HEK293T (cell line): ENCODE data around the gene ATP4A.

ENCODE experiments used
- CTCF ChIA-PET: fragments of 350-600 bp; formaldehyde crosslinking; extraction: SDS; loops from one replicate; lab custom pipeline; 2021; ENCODE audit warnings: antibody characterized with exemption, inconsistent platforms; lab: Yijun Ruan, JAX
- POLR2A ChIA-PET: fragments of 350-600 bp; formaldehyde crosslinking; extraction: SDS; loops from one replicate; lab custom pipeline; 2020; ENCODE audit warnings: antibody characterized with exemption, inconsistent platforms; lab: Yijun Ruan, JAX
- DNase-seq: peaks from one replicate; pipeline ENCODE4 v3.0.0; 2012; ENCODE audit warnings: mixed read lengths; ENCODE audit errors: extremely low spot score
- ARNT ChIP-seq: fragments of 450-650 bp; IDR thresholded peaks from 2 replicates; pipeline ENCODE4 v1.6.1; 2017; ENCODE audit warnings: mild to moderate bottlenecking
- BHLHE40 ChIP-seq: fragments of 450-650 bp; IDR thresholded peaks from 2 replicates; pipeline ENCODE4 v1.6.1; 2016; ENCODE audit warnings: mild to moderate bottlenecking, moderate library complexity, borderline replicate concordance
- CTBP1 ChIP-seq: fragments of 450-650 bp; IDR thresholded peaks from 2 replicates; pipeline ENCODE4 v1.6.1; 2016; ENCODE audit warnings: borderline replicate concordance
- ELF4 ChIP-seq: fragments of 450-650 bp; IDR thresholded peaks from 2 replicates; pipeline ENCODE4 v1.6.1; 2017; ENCODE audit warnings: antibody characterized with exemption
- FOXA1 ChIP-seq: fragments of 450-650 bp; IDR thresholded peaks from 2 replicates; pipeline ENCODE4 v1.6.1; 2016; ENCODE audit warnings: mild to moderate bottlenecking
- FOXK2 ChIP-seq: fragments of 450-650 bp; IDR thresholded peaks from 2 replicates; pipeline ENCODE4 v1.6.1; 2016; ENCODE audit warnings: mild to moderate bottlenecking
- FOXM1 ChIP-seq: fragments of 450-650 bp; IDR thresholded peaks from 2 replicates; pipeline ENCODE4 v1.6.1; 2017; ENCODE audit warnings: mild to moderate bottlenecking, borderline replicate concordance
- HDGF ChIP-seq: fragments of 450-650 bp; IDR thresholded peaks from 2 replicates; pipeline ENCODE4 v1.6.1; 2017; ENCODE audit warnings: antibody characterized with exemption, borderline replicate concordance
- L3MBTL2 ChIP-seq: fragments of 450-650 bp; conservative IDR thresholded peaks from 2 replicates; pipeline ENCODE4 v1.6.1; 2016; ENCODE audit warnings: mild to moderate bottlenecking
- LEF1 ChIP-seq: fragments of 450-650 bp; IDR thresholded peaks from 2 replicates; pipeline ENCODE4 v1.6.1; 2017; ENCODE audit warnings: mild to moderate bottlenecking, borderline replicate concordance
- NFRKB ChIP-seq: fragments of 450-650 bp; IDR thresholded peaks from 2 replicates; pipeline ENCODE4 v1.6.1; 2016; ENCODE audit warnings: mild to moderate bottlenecking, moderate library complexity
- PKNOX1 ChIP-seq: fragments of 450-650 bp; IDR thresholded peaks from 2 replicates; pipeline ENCODE4 v1.6.1; 2016
- SP1 ChIP-seq: fragments of 450-650 bp; IDR thresholded peaks from 2 replicates; pipeline ENCODE4 v1.6.1; 2017
- SUZ12 ChIP-seq: fragments of 450-650 bp; IDR thresholded peaks from 2 replicates; pipeline ENCODE4 v1.6.1; 2016; ENCODE audit warnings: mild to moderate bottlenecking
- TARDBP ChIP-seq: fragments of 450-650 bp; IDR thresholded peaks from 2 replicates; pipeline ENCODE4 v1.6.1; 2016
- ZNF384 ChIP-seq: fragments of 450-650 bp; IDR thresholded peaks from 2 replicates; pipeline ENCODE4 v1.6.1; 2016

The ATP4A gene

GRCh38 chr19:35540356-35540927, 23.0 kb downstream of the ATP4A start:
- ChIA-PET POLR2A (interaction anchor here (1.4 kb wide), 1 partner anchor 30 kb away, joined by 3 read pairs; no protein-coding TSS in a partner anchor), CTCF (no interaction called here)
- TF ChIP-seq PKNOX1, result no peak
- TF ChIP-seq CTBP1, result no peak
- TF ChIP-seq FOXM1, result no peak
- TF ChIP-seq LEF1, result no peak
- TF ChIP-seq TARDBP, result no peak
- TF ChIP-seq ARNT, result no peak
- no peak for TF ChIP-seq HDGF
- no peak for TF ChIP-seq NFRKB
- TF ChIP-seq SUZ12, result no peak
- no peak for TF ChIP-seq ELF4
- no peak for TF ChIP-seq FOXA1
- no peak for TF ChIP-seq ZNF384
- no peak for TF ChIP-seq FOXK2
- no peak for TF ChIP-seq SP1
- no peak for TF ChIP-seq BHLHE40
- no peak for TF ChIP-seq L3MBTL2
- DNase-seq, result no peak

- POLR2A ChIA-PET, result interaction anchor here (1.4 kb wide), 1 partner anchor 29 kb away, joined by 3 read pairs; no protein-coding TSS in a partner anchor
- CTCF ChIA-PET, result no interaction called here
- no peak for DNase-seq
- TF ChIP-seq NFRKB (no peak), PKNOX1 (no peak), HDGF (no peak), FOXM1 (no peak), ARNT (no peak), L3MBTL2 (no peak), ZNF384 (no peak)
These were observed 23.6 kb downstream of the ATP4A start for GRCh38 chr19:35539850-35540249.

DNA sequence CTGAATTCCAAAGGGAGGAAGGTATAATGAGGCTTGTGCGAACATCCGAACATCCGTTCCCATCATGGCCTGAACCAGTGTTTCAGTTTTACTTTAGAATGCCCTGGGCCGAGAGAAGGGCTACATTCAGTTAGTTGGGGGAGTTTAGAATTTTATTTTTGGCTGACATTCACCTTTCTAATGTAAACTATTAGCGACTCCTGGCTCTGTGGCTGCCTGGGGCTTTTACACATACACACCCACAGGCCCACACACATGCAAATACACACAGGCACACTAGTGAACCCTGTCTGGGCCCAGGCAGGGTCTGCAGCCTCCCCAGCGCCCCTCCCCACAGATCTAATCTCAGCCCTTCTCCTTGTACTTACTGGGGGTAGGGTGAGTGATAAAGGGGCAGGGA, 24.1 kb downstream of the ATP4A start:
- POLR2A ChIA-PET, result interaction anchor here (1.4 kb wide), 1 partner anchor 29 kb away, joined by 5 read pairs; no protein-coding TSS in a partner anchor
- CTCF ChIA-PET, result no interaction called here

DNA sequence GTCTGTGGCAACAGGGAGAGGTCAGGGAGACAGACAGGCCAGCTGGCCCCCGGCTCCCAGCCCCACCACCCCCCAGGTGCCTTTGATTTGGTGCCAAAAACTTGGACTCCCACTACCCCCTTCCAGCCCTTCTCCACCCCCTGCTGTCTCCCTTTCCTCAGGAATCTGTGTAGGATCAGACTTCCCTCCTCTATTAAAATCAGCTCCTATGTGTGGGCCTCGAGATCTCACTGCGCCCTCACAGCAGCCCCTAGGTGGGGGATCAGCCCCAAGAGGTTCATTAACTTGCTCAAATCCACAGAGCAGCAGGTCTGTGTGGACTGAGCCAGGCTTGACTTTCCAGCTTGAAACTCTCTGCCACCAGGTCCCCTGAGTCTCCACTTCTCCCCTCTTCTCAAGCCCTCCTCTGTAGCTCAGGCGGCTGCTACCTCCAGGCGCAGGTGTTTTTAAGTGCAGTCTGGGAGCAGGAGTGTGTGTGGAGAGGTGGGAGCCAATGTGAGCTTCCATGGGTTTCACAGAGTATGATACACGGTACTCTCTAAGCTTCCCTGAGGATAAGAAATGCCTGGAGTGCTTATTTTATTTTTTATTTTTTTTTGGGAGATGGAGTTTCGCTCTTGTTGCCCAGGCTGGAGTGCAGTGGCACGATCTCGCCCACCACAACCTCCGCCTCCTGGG, 28.5 kb downstream of the ATP4A start:
- ChIA-PET CTCF (interaction anchor here (1.3 kb wide), 1 partner anchor 24 kb away, joined by 3 read pairs; no protein-coding TSS in a partner anchor), POLR2A (interaction anchor here (1.1 to 1.2 kb wide), 2 partner anchors 8 to 113 kb away, joined by 3 to 4 read pairs; partner anchors contain the start of gene COX6B1)
- TF ChIP-seq NFRKB (no peak), HDGF (no peak), L3MBTL2 (no peak), TARDBP (no peak), PKNOX1 (no peak), FOXM1 (no peak), FOXA1 (no peak), SP1 (no peak), ELF4 (no peak), CTBP1 (no peak), BHLHE40 (no peak), FOXK2 (no peak), ARNT (no peak), LEF1 (no peak), ZNF384 (no peak), SUZ12 (no peak)

More for the DNA sequence above, 24.1 kb downstream of the ATP4A start:
- DNase-seq, result no peak
- TF ChIP-seq LEF1 (no peak), SP1 (no peak), ELF4 (no peak), FOXA1 (no peak), HDGF (no peak), L3MBTL2 (no peak), CTBP1 (no peak), BHLHE40 (no peak), PKNOX1 (no peak)

DNA sequence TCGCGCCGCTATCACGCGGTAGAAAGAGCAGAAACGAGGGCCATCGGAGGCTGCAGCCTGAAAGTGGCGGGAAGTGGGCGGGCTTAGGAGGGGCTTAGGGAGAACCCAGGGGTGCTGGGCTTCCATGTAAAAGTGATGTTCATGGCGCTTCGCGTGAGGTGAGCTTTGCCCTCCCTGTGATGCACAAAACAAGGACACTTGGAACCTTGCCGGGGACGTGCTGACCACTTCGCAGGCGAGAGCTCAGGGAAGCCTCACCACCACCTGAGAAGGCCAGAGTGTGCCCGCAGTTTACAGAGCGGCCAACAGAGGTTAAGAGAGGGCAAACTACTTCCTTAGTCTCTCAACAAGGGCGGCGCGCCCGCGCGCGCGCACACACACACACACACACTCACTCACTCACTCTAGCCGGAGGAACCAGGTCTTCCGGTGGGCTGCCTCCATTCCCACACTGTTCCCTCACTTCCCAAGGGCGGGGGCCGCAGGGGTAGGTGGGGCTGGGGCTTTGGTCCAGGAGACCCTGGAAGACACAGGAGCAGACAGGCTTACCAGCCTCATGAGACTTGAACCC, 29.6 kb downstream of the ATP4A start:
- CTCF ChIA-PET, result no interaction called here
- POLR2A ChIA-PET, result no interaction called here
- no peak for DNase-seq
- TF ChIP-seq BHLHE40, result no peak
- no peak for TF ChIP-seq PKNOX1
- TF ChIP-seq LEF1, result no peak
- TF ChIP-seq ARNT, result no peak

More for the DNA sequence above, 28.5 kb downstream of the ATP4A start:
- DNase-seq, result no peak
